Measurements from ENCODE around the gene ELAVL1. TPM values are rescaled to one million over a fixed set of nuclear protein-coding genes. Genes with fewer than 3 reads are reported as not detected.
A peak's percentile ranks its signal among the peaks of the same experiment; 100 is the strongest.

The ELAVL1 gene
- total RNA-seq, 1 donor from 2014 or later = 50.5 TPM

DNA sequence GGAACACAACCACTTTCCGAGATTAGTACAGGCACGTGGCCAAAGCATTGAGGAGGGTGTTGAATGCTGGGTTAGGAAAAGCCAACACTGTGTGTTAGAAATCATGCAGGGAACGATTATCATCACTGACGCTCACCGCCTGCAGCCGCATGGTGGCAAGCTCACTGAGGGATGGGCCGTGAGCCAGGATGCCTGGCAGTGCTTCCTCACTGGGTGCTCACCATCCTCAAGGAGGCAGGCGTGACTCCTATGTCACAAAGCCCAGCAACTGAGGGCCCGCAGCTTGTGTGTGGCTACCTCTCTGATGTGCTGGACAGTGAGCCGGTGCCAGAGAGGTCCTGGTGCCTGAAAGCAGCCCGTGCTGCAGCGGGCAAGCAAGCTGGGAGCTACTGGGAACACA, 31.6 kb downstream of the ELAVL1 start:
- H3K27ac ChIP-seq (replicated peaks) = peak overlapping the region; percentile 79
- no peak overlapping the region for H3K4me3 ChIP-seq
- peaks cover 39% of the 10 kb centered on the region for H3K4me1 ChIP-seq
- intact Hi-C loops (cut with micrococcal nuclease) = no loop called here
- TF ChIP-seq, protein P1, sequence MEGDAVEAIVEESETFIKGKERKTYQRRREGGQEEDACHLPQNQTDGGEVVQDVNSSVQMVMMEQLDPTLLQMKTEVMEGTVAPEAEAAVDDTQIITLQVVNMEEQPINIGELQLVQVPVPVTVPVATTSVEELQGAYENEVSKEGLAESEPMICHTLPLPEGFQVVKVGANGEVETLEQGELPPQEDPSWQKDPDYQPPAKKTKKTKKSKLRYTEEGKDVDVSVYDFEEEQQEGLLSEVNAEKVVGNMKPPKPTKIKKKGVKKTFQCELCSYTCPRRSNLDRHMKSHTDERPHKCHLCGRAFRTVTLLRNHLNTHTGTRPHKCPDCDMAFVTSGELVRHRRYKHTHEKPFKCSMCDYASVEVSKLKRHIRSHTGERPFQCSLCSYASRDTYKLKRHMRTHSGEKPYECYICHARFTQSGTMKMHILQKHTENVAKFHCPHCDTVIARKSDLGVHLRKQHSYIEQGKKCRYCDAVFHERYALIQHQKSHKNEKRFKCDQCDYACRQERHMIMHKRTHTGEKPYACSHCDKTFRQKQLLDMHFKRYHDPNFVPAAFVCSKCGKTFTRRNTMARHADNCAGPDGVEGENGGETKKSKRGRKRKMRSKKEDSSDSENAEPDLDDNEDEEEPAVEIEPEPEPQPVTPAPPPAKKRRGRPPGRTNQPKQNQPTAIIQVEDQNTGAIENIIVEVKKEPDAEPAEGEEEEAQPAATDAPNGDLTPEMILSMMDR (IDR thresholded peaks at IDR 0.05; ENCODE audit: borderline replicate concordance) = no peak
- H3K9me3 ChIP-seq (replicated peaks) = no peaks in the 10 kb centered on the region
- DNase-seq = peak; percentile 80
- peaks cover 59% of the 10 kb centered on the region for H3K36me3 ChIP-seq
- H3K27me3 ChIP-seq (ENCODE audit: low read depth) = no peaks in the 10 kb centered on the region

DNA sequence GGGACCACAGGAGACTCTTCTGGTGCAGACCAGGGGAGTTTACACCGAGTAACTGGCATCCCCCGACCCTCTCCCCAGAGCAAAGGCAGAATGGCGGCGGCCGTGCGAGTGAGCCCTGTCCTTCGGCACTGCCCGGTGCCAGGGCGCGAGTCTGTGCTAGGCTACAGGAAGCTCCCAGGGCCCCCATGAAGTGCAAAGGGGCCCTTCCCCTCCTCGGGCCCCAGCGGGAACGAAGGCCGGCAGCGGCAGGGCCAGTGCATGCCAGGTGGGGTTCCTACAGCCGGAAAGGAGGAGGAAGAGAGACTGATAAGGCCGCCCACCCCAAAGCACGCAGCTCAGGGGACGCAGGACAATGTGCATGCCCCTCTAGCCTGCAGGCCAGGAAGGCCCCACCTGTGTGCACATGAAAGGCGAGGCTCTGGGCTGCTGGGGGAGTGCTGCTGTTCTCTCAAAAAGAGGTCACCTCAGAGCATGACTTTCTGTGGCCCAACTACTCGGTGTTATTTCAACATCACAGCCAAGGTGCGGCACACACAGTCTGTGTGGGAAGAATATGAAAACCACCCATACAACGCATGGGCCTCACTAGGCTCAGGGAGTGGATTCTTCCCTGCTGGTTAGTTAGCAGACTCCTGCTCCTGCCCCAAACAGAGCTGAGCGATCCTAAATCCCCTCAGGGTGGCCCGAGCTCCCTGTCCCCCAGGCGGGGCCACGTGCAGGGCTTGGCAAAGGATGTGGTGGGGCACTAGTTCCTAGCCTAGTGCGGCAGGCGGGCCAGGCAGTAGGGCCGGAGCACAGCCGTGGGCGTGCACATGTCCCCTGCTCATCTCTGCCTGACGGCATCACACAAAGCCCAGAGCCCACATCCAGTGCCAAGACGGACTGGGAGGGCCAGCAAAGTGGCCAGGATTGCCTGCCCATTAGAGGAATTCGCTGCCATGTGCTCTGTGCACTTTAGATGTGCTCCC, 33.6 kb downstream of the ELAVL1 start:
- H3K9me3 ChIP-seq (replicated peaks) = no peaks in the 10 kb centered on the region
- H3K27me3 ChIP-seq (ENCODE audit: low read depth) = no peaks in the 10 kb centered on the region
- TF ChIP-seq, protein P1 (IDR thresholded peaks at IDR 0.05; ENCODE audit: borderline replicate concordance) = no peak
- intact Hi-C loops (cut with micrococcal nuclease) = no loop called here
- H3K36me3 ChIP-seq = peaks cover 52% of the 10 kb centered on the region
- H3K4me1 ChIP-seq = peaks cover 29% of the 10 kb centered on the region
- no peak overlapping the region for H3K27ac ChIP-seq (replicated peaks)
- no peak for DNase-seq
- no peak overlapping the region for H3K4me3 ChIP-seq

DNA sequence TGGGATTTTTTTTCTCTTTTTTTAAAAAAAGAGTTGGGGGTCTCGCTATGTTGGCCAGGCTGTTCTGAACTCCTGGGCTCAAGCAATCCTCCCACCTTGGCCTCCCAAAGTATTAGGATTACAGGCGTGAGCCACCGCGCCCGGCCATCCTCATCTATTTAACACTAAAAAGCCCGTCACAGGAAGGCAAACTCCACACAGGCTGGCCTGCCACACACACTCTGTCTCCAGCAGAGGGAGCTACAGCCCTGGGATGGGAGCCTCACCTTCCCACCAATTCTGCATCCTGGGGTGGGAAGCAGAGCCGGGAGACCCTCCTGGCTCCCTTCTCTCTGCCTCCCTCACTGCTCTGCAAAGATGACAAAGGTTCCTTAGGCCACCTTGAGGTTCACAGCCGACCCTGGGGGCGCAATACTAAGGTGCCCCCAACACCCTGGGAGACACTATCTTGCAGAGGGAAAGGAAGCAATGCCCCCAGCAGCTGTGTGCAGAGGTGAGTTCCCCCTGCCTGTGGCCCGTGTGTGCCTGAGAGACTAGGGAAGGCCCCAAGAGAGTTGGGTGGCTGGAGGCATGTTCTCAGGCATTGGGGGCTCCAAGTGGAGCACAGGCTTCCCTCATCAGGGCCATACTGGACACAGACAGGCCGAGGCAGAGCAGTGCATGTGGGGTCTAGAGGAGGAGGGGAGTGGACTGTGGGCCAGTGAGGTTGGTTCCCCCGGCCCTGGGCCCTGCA, 34.6 kb downstream of the ELAVL1 start:
- Histone ChIP-seq H3K4me1 (peaks cover 29% of the 10 kb centered on the region), H3K27me3 (ENCODE audit: low read depth) (no peaks in the 10 kb centered on the region), H3K27ac (replicated peaks) (no peak overlapping the region), H3K9me3 (replicated peaks) (no peaks in the 10 kb centered on the region), H3K36me3 (peaks cover 58% of the 10 kb centered on the region), H3K4me3 (no peak overlapping the region)
- TF ChIP-seq, protein P1 (IDR thresholded peaks at IDR 0.05; ENCODE audit: borderline replicate concordance) = peak; percentile 78
- intact Hi-C loops (cut with micrococcal nuclease) = no loop called here
- no peak for DNase-seq

DNA sequence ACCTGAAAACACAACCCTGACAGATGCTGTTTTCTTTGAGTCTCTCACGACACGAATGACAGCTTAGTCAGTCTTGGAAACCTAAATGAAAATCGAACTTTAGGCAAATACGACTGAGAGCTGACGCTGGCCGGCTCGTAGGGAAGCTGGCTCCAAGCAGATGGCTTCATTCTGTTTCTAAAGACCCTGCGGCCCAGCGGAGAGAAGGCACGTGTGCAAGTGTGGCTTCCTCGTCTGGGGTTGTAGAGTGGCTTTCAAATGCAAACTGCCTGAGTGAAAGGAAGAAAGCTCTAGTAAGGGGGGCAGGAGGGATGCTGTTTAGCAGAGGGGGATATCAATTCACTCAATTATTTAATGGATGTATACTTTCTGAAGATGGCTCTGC, 35.9 kb downstream of the ELAVL1 start:
- no peaks in the 10 kb centered on the region for H3K9me3 ChIP-seq (replicated peaks)
- no peak overlapping the region for H3K27ac ChIP-seq (replicated peaks)
- intact Hi-C loops (cut with micrococcal nuclease) = no loop called here
- DNase-seq = no peak
- H3K4me1 ChIP-seq = peaks cover 16% of the 10 kb centered on the region
- TF ChIP-seq, protein P1 (IDR thresholded peaks at IDR 0.05; ENCODE audit: borderline replicate concordance) = no peak
- no peak overlapping the region for H3K4me3 ChIP-seq
- H3K27me3 ChIP-seq (ENCODE audit: low read depth) = no peaks in the 10 kb centered on the region
- H3K36me3 ChIP-seq = peaks cover 71% of the 10 kb centered on the region

DNA sequence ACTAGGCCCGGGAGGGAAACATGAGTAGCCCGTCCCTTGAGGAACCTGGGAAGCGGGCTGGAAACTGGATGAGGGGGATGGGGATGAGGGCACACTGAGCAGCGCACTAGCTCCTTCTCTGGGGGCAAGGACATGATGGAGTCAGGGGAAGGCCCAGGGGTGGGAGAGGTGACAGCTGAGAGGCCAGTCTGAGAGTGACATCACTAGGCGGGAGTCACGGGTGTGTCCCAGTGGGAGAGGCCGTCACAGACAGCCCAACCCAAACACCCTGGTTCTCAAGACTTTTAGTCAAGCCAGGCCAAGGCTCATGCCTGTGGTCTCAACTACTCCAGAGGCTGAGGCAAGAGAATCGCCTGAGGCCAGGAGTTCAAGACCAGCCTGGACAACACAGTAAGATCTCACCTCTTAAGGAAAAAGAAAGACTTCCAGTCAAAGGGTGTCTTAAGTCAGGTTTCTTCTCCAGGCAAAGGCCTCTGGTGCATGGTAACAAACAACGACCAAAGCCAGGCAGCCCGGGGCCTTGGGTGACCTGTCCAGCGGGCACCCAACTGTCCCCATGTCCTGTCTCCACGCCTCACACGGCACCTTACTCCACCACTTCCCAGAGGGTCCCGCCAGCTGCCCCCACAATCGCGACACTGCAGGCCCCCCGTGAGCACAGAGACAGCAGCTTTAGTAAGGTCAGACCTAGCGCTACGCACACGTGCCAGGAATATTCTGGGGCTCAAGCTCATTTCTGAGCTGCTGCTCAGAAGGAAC, 36.5 kb downstream of the ELAVL1 start:
- Histone ChIP-seq H3K9me3 (replicated peaks) (no peaks in the 10 kb centered on the region), H3K27ac (replicated peaks) (no peak overlapping the region), H3K4me3 (no peak overlapping the region), H3K36me3 (peaks cover 77% of the 10 kb centered on the region), H3K4me1 (peaks cover 10% of the 10 kb centered on the region), H3K27me3 (ENCODE audit: low read depth) (no peaks in the 10 kb centered on the region)
- no peak for DNase-seq
- TF ChIP-seq, protein P1 (IDR thresholded peaks at IDR 0.05; ENCODE audit: borderline replicate concordance) = no peak
- intact Hi-C loops (cut with micrococcal nuclease) = no loop called here

Data from left ventricle myocardium inferior (tissue), 1 donor.